Mesothelial cell of epicardium (in vitro differentiated cells): ENCODE data around the gene KRTAP3-3. TPM values are rescaled to one million over a fixed set of nuclear protein-coding genes. Genes with fewer than 3 reads are reported as not detected.

Experiments used
- DNase-seq, 2 experiments: peaks; one replicate each; pipeline ENCODE4 v3.0.0; 2021; ENCODE audit warnings: low spot score in 2 of 2; ENCODE audit not compliant: unreplicated experiment in 2 of 2
- H3K27ac Mint-ChIP-seq: 2 replicates; pipeline ENCODE4 v1.8.0; 2021; ENCODE audit warnings: mixed read lengths
- H3K27me3 Mint-ChIP-seq: 2 replicates; pipeline ENCODE4 v1.8.0; 2021; ENCODE audit warnings: low read depth, mixed read lengths
- H3K36me3 Mint-ChIP-seq: 2 replicates; pipeline ENCODE4 v1.8.0; 2021; ENCODE audit warnings: mixed read lengths
- H3K4me1 Mint-ChIP-seq: 2 replicates; pipeline ENCODE4 v1.8.0; 2021; ENCODE audit warnings: mixed read lengths
- H3K4me3 Mint-ChIP-seq: 2 replicates; pipeline ENCODE4 v1.8.0; 2021; ENCODE audit warnings: mild to moderate bottlenecking, moderate library complexity, mixed read lengths
- H3K9me3 Mint-ChIP-seq: 2 replicates; pipeline ENCODE4 v1.8.0; 2021; ENCODE audit warnings: mixed read lengths
- CTCF ChIP-seq: fragments of 200-600 bp; sonication (generic); IDR thresholded peaks from one replicate; pipeline ENCODE4 v1.5.0; 2021; ENCODE audit warnings: antibody characterized with exemption; ENCODE audit not compliant: unreplicated experiment
- total RNA-seq: library from RNA; stranded (reverse); gene quantifications from 3 replicates; pipeline ENCODE4 v1.2.1, GENCODE V29; 2021

The KRTAP3-3 gene
- total RNA-seq, 1 donor from 2014 or later: not detected

- Mint-ChIP-seq H3K27me3 (no peaks in the 10 kb centered on the region), H3K36me3 (no peaks in the 10 kb centered on the region), H3K4me1 (peaks cover 10% of the 10 kb centered on the region), H3K4me3 (no peak overlapping the region), H3K9me3 (peaks cover 8% of the 10 kb centered on the region), H3K27ac (no peak overlapping the region)
- TF ChIP-seq CTCF: no peak
- no peak for DNase-seq
These were observed 880 bp downstream of the KRTAP3-3 start for GRCh38 chr17:40993084-40993483.

GRCh38 chr17:40992666-40993065 is 1.3 kb downstream of the KRTAP3-3 start:
- Mint-ChIP-seq H3K27me3 (no peaks in the 10 kb centered on the region), H3K4me1 (peaks cover 10% of the 10 kb centered on the region), H3K27ac (no peak overlapping the region), H3K36me3 (no peaks in the 10 kb centered on the region), H3K9me3 (peaks cover 8% of the 10 kb centered on the region), H3K4me3 (no peak overlapping the region)
- no peak for TF ChIP-seq CTCF
- DNase-seq: no peak

GRCh38 chr17:40986920-40987319 is 7.0 kb downstream of the KRTAP3-3 start:
- Mint-ChIP-seq H3K27ac (no peak overlapping the region), H3K9me3 (peaks cover 5% of the 10 kb centered on the region), H3K4me3 (no peak overlapping the region), H3K27me3 (no peaks in the 10 kb centered on the region), H3K4me1 (peaks cover 9% of the 10 kb centered on the region), H3K36me3 (no peaks in the 10 kb centered on the region)
- DNase-seq: no peak
- TF ChIP-seq CTCF: no peak

- H3K4me3 Mint-ChIP-seq: no peak within 1 kb of the TSS
- H3K27me3 Mint-ChIP-seq: no peaks in the 10 kb centered on the region
- TF ChIP-seq CTCF: no peak
- H3K4me1 Mint-ChIP-seq: peaks cover 24% of the 10 kb centered on the region
- DNase-seq: no peak
- H3K36me3 Mint-ChIP-seq: no peaks in the 10 kb centered on the region
- H3K9me3 Mint-ChIP-seq: no peaks in the 10 kb centered on the region
- no peak within 1 kb of the TSS for H3K27ac Mint-ChIP-seq
These were observed 9.7 kb downstream of the KRTAP3-3 start, which contains the start of gene KRT40 for GRCh38 chr17:40984226-40984625. Gene KRT40, minus strand, starts transcription at chr17:40984326. Its CDS starts 53 bp downstream, at chr17:40984273.

GRCh38 chr17:40981115-40981514 is 12.8 kb downstream of the KRTAP3-3 start:
- no peak overlapping the region for H3K4me3 Mint-ChIP-seq
- no peak for TF ChIP-seq CTCF
- no peak for DNase-seq
- no peaks in the 10 kb centered on the region for H3K36me3 Mint-ChIP-seq
- H3K27me3 Mint-ChIP-seq: no peaks in the 10 kb centered on the region
- peak overlapping the region; percentile 25 for H3K27ac Mint-ChIP-seq
- peaks cover 25% of the 10 kb centered on the region for H3K4me1 Mint-ChIP-seq
- H3K9me3 Mint-ChIP-seq: no peaks in the 10 kb centered on the region

- no peaks in the 10 kb centered on the region for H3K9me3 Mint-ChIP-seq
- peak overlapping the region; percentile 25 for H3K27ac Mint-ChIP-seq
These were observed 13.4 kb downstream of the KRTAP3-3 start for GRCh38 chr17:40980596-40980995.

More at GRCh38 chr17:40980596-40980995, 13.4 kb downstream of the KRTAP3-3 start:
- Mint-ChIP-seq H3K36me3 (no peaks in the 10 kb centered on the region), H3K27me3 (no peaks in the 10 kb centered on the region), H3K4me1 (peaks cover 24% of the 10 kb centered on the region), H3K4me3 (no peak overlapping the region)
- no peak for DNase-seq
- TF ChIP-seq CTCF: no peak
